ENCODE results near the gene MDM1.

DNA sequence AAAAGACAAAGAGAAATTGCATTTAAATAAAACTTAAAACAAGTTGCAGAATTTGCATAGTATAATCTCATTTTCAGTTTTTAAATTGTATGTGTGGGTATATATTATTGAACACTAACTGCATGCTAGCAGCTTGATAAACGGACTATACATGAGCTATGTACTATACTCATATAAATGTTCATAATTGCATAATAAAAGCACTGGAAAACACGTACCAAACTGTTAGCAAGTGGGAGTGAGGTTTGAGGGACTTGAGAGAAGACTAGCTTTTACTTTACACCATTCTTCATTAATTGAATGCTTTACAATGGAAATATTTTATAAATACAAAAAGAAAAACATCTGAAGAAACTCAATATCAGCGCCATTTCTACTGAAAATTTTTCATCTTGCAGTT is 32.2 kb upstream of the MDM1 start:
- TF ChIP-seq, protein P1, sequence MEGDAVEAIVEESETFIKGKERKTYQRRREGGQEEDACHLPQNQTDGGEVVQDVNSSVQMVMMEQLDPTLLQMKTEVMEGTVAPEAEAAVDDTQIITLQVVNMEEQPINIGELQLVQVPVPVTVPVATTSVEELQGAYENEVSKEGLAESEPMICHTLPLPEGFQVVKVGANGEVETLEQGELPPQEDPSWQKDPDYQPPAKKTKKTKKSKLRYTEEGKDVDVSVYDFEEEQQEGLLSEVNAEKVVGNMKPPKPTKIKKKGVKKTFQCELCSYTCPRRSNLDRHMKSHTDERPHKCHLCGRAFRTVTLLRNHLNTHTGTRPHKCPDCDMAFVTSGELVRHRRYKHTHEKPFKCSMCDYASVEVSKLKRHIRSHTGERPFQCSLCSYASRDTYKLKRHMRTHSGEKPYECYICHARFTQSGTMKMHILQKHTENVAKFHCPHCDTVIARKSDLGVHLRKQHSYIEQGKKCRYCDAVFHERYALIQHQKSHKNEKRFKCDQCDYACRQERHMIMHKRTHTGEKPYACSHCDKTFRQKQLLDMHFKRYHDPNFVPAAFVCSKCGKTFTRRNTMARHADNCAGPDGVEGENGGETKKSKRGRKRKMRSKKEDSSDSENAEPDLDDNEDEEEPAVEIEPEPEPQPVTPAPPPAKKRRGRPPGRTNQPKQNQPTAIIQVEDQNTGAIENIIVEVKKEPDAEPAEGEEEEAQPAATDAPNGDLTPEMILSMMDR (IDR thresholded peaks at IDR 0.05), result no peak
- TF ChIP-seq POLR2A (IDR thresholded peaks at IDR 0.05) (no peak), POLR2AphosphoS5 (IDR thresholded peaks at IDR 0.05) (no peak)
